Esophagus squamous epithelium (tissue), 5 donors: ENCODE results near the gene TAOK2. TPM values are rescaled to one million over a fixed set of nuclear protein-coding genes. Genes with fewer than 3 reads are reported as not detected.
"Not testable (repeated sequence)": the region's sequence is repeated elsewhere in the genome, so short reads cannot be mapped to it uniquely, and the experiment has no call there.

ENCODE experiments used
- DNase-seq: peaks from one replicate; lab custom pipeline; 2025; lab: John Stamatoyannopoulos, UW
- H3K27ac ChIP-seq, 4 donors: fragments of 200-600 bp; sonication (generic); one replicate each; pipeline ENCODE4 v1.5.1; 2016 to 2019; ENCODE audit warnings: mild to moderate bottlenecking in 1 of 4
- H3K27me3 ChIP-seq, 4 donors: fragments of 200-600 bp; sonication (generic); 1 replicate in 3 of 4; 2 replicates in 1 of 4; pipeline versions ENCODE4 v1.5.1 to v1.6.0; 2017 to 2021; ENCODE audit warnings: antibody characterized with exemption in 1 of 4
- H3K36me3 ChIP-seq, 3 donors: fragments of 200-600 bp; sonication (generic); one replicate each; pipeline ENCODE4 v1.5.1; 2016 to 2019
- H3K4me1 ChIP-seq, 3 donors: fragments of 200-600 bp; sonication (generic); one replicate each; pipeline ENCODE4 v1.5.1; 2017 to 2019
- H3K4me3 ChIP-seq, 4 donors: fragments of 200-600 bp; sonication (generic); 1 replicate in 3 of 4; 2 replicates in 1 of 4; pipeline ENCODE4 v1.5.1; 2016 to 2019; ENCODE audit warnings: mild to moderate bottlenecking in 2 of 4, moderate library complexity in 1 of 4
- H3K9me3 ChIP-seq, 3 donors: fragments of 200-600 bp; sonication (generic); one replicate each; pipeline ENCODE4 v1.5.1; 2016 to 2019
- CTCF ChIP-seq, 6 experiments: fragments of 450-650 bp in 4 of 6; fragments of 200-600 bp in 2 of 6; sonication (generic) in 2 of 6; IDR thresholded peaks; one replicate each; pipeline ENCODE4 v1.5.1; 2016 to 2019; ENCODE audit warnings: antibody characterized with exemption in 6 of 6, mild to moderate bottlenecking in 4 of 6, moderate library complexity in 4 of 6
- POLR2A ChIP-seq, 4 donors: fragments of 450-650 bp; IDR thresholded peaks; one replicate each; pipeline ENCODE4 v1.6.1; 2017; ENCODE audit warnings: antibody characterized with exemption in 4 of 4, mild to moderate bottlenecking in 4 of 4, moderate library complexity in 3 of 4
- WGBS, 2 donors: methylation state at CpG; one replicate each; pipeline ENCODE4 v1.1.5; 2018; 5-methylcytosine and 5-hydroxymethylcytosine counted together
- intact Hi-C: fragments of 100-400 bp; cut with DNase I; formaldehyde crosslinking; loops from one replicate; pipeline ENCODE4 v1.15.0; 2022
- total RNA-seq, 4 donors: library from RNA; depleted of rRNA; stranded (reverse); fragments of >200 nt; gene quantifications; one replicate each; pipeline ENCODE4 v1.1.0, GENCODE V29; 2016
- donor health status: DM: yes; HTN: yes; CAD: no.

The TAOK2 gene
- total RNA-seq, 4 donors from 2014 or later: 26.8 to 33.7 (median 30.4) TPM

GRCh38 chr16:30031477-30031918 is 57.8 kb downstream of the TAOK2 start:
- no peaks in the 10 kb centered on the region for H3K9me3 ChIP-seq
- no peak for TF ChIP-seq CTCF (IDR thresholded peaks at IDR 0.05)
- TF ChIP-seq POLR2A (IDR thresholded peaks at IDR 0.05): no peak
- WGBS, 2 donors: 21% methylated on average over 8 of the region's 11 CpGs; no CpG with 5 or more reads in 1 of the 2 donors
- intact Hi-C loops: no loop called here
- no peak for DNase-seq
- H3K27ac ChIP-seq: no peak overlapping the region
- H3K4me3 ChIP-seq: no peak overlapping the region
- peaks cover 0 to 99% (median 17%) of the 10 kb centered on the region in 4 donors for H3K27me3 ChIP-seq
- peaks cover 6 to 14% (median 11%) of the 10 kb centered on the region in 3 donors for H3K4me1 ChIP-seq
- H3K36me3 ChIP-seq: no peaks in the 10 kb centered on the region

GRCh38 chr16:30032083-30032819 is 58.6 kb downstream of the TAOK2 start:
- no peaks in the 10 kb centered on the region for H3K36me3 ChIP-seq
- H3K4me3 ChIP-seq: no peak overlapping the region
- H3K9me3 ChIP-seq: no peaks in the 10 kb centered on the region
- WGBS, 2 donors: 24 to 28% methylated on average over 11 of the region's 12 CpGs
- H3K27me3 ChIP-seq: peaks cover 0 to 95% (median 17%) of the 10 kb centered on the region in 4 donors
- TF ChIP-seq POLR2A (IDR thresholded peaks at IDR 0.05) (no peak), CTCF (IDR thresholded peaks at IDR 0.05) (peak; percentile 52 to 75 (median 65))
- peaks cover 6 to 14% (median 11%) of the 10 kb centered on the region in 3 donors for H3K4me1 ChIP-seq
- no peak for DNase-seq
- no peak overlapping the region for H3K27ac ChIP-seq
- intact Hi-C loops: no loop called here

- 50 to 60% methylated on average over 7 of the region's 7 CpGs for WGBS, 2 donors
- TF ChIP-seq POLR2A (IDR thresholded peaks at IDR 0.05) (no peak), CTCF (IDR thresholded peaks at IDR 0.05) (no peak)
- no peak overlapping the region for H3K4me3 ChIP-seq
- peaks cover 6 to 14% (median 11%) of the 10 kb centered on the region in 3 donors for H3K4me1 ChIP-seq
- no peak overlapping the region for H3K27ac ChIP-seq
- H3K9me3 ChIP-seq: no peaks in the 10 kb centered on the region
- no peaks in the 10 kb centered on the region for H3K36me3 ChIP-seq
- intact Hi-C loops: no loop called here
- peaks cover 0 to 85% (median 17%) of the 10 kb centered on the region in 4 donors for H3K27me3 ChIP-seq
- no peak for DNase-seq
Measured at GRCh38 chr16:30033270-30033669, 59.6 kb downstream of the TAOK2 start.

- TF ChIP-seq POLR2A (IDR thresholded peaks at IDR 0.05) (no peak), CTCF (IDR thresholded peaks at IDR 0.05) (no peak)
- no peak overlapping the region for H3K4me3 ChIP-seq
- intact Hi-C loops: no loop called here
- H3K4me1 ChIP-seq: no peaks in the 10 kb centered on the region
- H3K27me3 ChIP-seq: peaks cover 0 to 33% (median 2%) of the 10 kb centered on the region in 4 donors
- H3K9me3 ChIP-seq: no peaks in the 10 kb centered on the region
- no peak for DNase-seq
- WGBS, 2 donors: 62 to 64% methylated on average over 5 of the region's 5 CpGs
- H3K27ac ChIP-seq: no peak overlapping the region
- no peaks in the 10 kb centered on the region for H3K36me3 ChIP-seq
Measured at GRCh38 chr16:30040221-30040620, 66.6 kb downstream of the TAOK2 start.

GRCh38 chr16:30040690-30041089 is 67.0 kb downstream of the TAOK2 start:
- intact Hi-C loops, H3K4me1 ChIP-seq, DNase-seq, H3K4me3 ChIP-seq, H3K27ac ChIP-seq, H3K36me3 ChIP-seq, H3K9me3 ChIP-seq: not testable (repeated sequence)
- 85 to 86% methylated on average over 4 to 5 of the region's 5 CpGs for WGBS, 2 donors
- peaks cover 0 to 28% (median 2%) of the 10 kb centered on the region in 4 donors for H3K27me3 ChIP-seq
